Uterus (tissue), 4 donors: ENCODE results near the gene WDR33. TPM values are rescaled to one million over a fixed set of nuclear protein-coding genes. Genes with fewer than 3 reads are reported as not detected.

ENCODE experiments used
- DNase-seq, 2 donors: peaks; one replicate each; pipeline ENCODE4 v3.0.0-alpha.2; 2019 to 2020
- H3K27ac ChIP-seq, 2 donors: fragments of 200-600 bp; sonication (generic); 1 replicate in 1 of 2; 2 replicates in 1 of 2; pipeline ENCODE4 v1.5.1; 2016 to 2018
- H3K27me3 ChIP-seq, 2 donors: fragments of 200-600 bp; sonication (generic); one replicate each; pipeline ENCODE4 v1.5.1; 2018 to 2019; ENCODE audit warnings: control low read depth in 1 of 2
- H3K36me3 ChIP-seq, 2 donors: fragments of 200-600 bp; sonication (generic); one replicate each; pipeline ENCODE4 v1.5.1; 2019; ENCODE audit warnings: control low read depth in 1 of 2
- H3K4me1 ChIP-seq, 2 donors: fragments of 200-600 bp; sonication (generic); one replicate each; pipeline ENCODE4 v1.5.1; 2018 to 2019; ENCODE audit warnings: control low read depth in 1 of 2
- H3K4me3 ChIP-seq, 2 donors: fragments of 200-600 bp; sonication (generic); 1 replicate in 1 of 2; 2 replicates in 1 of 2; pipeline ENCODE4 v1.5.1; 2018 to 2019; ENCODE audit warnings: mild to moderate bottlenecking in 1 of 2
- H3K9me3 ChIP-seq, 2 donors: fragments of 200-600 bp; sonication (generic); one replicate each; pipeline ENCODE4 v1.5.1; 2019; ENCODE audit warnings: control low read depth in 1 of 2
- POLR2A ChIP-seq, 2 donors: fragments of 450-650 bp; IDR thresholded peaks; one replicate each; pipeline ENCODE4 v1.6.1; 2016; ENCODE audit warnings: antibody characterized with exemption in 2 of 2, mild to moderate bottlenecking in 1 of 2, moderate library complexity in 1 of 2
- intact Hi-C: fragments of 100-400 bp; cut with DNase I; formaldehyde crosslinking; loops from one replicate; pipeline ENCODE4 v1.15.1; 2023; ENCODE audit warnings: low total_unique reads
- total RNA-seq, 4 donors: library from RNA; depleted of rRNA in 3 of 4; stranded (reverse); fragments of >200 nt in 3 of 4; gene quantifications; one replicate each; pipeline versions ENCODE4 v1.1.0 to v1.2.4, GENCODE V29; 2014 to 2023
- TF ChIP-seq, protein P1 (sequence below), 4 experiments: fragments of 200-600 bp in 2 of 4; fragments of 450-650 bp in 2 of 4; sonication (generic) in 2 of 4; IDR thresholded peaks; one replicate each; pipeline ENCODE4 v1.5.1; 2016 to 2019; ENCODE audit warnings: antibody characterized with exemption in 4 of 4, mild to moderate bottlenecking in 2 of 4, moderate library complexity in 1 of 4
- donor health status: DM: yes; HTN: yes; CAD: no.

The WDR33 gene
- total RNA-seq, 4 donors from 2014 or later = 27.4 to 98.2 (median 59.7) TPM

DNA sequence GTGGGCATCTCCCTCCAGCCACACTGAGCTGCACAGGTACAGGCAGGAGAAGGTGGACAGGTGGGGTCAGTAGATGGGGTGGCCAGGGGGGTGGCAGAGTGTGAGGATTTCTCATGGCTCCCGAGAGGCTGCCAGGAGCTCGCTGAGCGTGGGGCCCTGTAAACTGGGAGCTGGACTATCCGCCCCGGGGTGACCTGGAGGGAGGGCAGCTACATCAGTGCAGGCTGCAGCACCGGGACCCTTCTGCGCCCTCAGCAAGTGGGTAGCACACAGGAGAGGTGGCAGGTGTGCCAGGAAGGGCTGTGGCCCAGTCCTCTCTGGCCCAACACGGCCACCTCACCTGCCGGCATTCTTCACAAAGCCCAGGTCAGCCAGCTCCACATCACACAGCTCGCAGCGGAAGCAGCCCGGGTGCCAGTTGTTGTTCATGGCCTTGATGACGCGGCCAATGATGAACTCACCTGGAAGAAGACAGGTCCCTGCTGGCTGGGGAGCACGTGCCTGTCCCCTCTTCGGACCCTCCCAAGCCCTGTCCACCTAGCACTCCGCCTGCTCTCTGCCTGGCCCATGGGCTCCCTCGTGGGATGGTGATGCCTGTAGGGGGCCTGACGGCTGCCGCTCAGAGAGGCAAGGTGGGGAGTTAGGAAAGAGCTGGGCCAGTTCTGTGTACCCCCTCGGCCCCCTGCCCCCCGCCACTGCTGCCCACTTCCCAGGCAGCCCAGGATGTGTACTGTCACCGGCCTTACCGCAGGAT lies 156.7 kb downstream of the WDR33 start:
- intact Hi-C loops = no loop called here
- DNase-seq = no peak
- H3K27ac ChIP-seq = peak overlapping the region; percentile 20 to 45
- H3K4me3 ChIP-seq = no peak overlapping the region
- peaks cover 0 to 30% of the 10 kb centered on the region in 2 donors for H3K4me1 ChIP-seq
- no peaks in the 10 kb centered on the region for H3K36me3 ChIP-seq
- no peaks in the 10 kb centered on the region for H3K9me3 ChIP-seq
- H3K27me3 ChIP-seq = no peaks in the 10 kb centered on the region
- TF ChIP-seq POLR2A (IDR thresholded peaks at IDR 0.05) = no peak
- TF ChIP-seq, protein P1, sequence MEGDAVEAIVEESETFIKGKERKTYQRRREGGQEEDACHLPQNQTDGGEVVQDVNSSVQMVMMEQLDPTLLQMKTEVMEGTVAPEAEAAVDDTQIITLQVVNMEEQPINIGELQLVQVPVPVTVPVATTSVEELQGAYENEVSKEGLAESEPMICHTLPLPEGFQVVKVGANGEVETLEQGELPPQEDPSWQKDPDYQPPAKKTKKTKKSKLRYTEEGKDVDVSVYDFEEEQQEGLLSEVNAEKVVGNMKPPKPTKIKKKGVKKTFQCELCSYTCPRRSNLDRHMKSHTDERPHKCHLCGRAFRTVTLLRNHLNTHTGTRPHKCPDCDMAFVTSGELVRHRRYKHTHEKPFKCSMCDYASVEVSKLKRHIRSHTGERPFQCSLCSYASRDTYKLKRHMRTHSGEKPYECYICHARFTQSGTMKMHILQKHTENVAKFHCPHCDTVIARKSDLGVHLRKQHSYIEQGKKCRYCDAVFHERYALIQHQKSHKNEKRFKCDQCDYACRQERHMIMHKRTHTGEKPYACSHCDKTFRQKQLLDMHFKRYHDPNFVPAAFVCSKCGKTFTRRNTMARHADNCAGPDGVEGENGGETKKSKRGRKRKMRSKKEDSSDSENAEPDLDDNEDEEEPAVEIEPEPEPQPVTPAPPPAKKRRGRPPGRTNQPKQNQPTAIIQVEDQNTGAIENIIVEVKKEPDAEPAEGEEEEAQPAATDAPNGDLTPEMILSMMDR (IDR thresholded peaks at IDR 0.05) = no peak

GRCh38 chr2:127653421-127654083 lies 157.4 kb downstream of the WDR33 start:
- Histone ChIP-seq H3K9me3 (no peaks in the 10 kb centered on the region), H3K4me3 (no peak overlapping the region), H3K27me3 (no peaks in the 10 kb centered on the region), H3K36me3 (no peaks in the 10 kb centered on the region), H3K27ac (peak overlapping the region; percentile 20 to 45), H3K4me1 (peaks cover 0 to 32% of the 10 kb centered on the region in 2 donors)
- intact Hi-C loops = no loop called here
- TF ChIP-seq, protein P1 (IDR thresholded peaks at IDR 0.05) = no peak
- no peak for TF ChIP-seq POLR2A (IDR thresholded peaks at IDR 0.05)
- no peak for DNase-seq

- TF ChIP-seq, protein P1 (IDR thresholded peaks at IDR 0.05) = no peak
- TF ChIP-seq POLR2A (IDR thresholded peaks at IDR 0.05) = no peak
- no peak for DNase-seq
- no peaks in the 10 kb centered on the region for H3K9me3 ChIP-seq
- H3K27ac ChIP-seq = peak overlapping the region; percentile 20 to 45
- no peaks in the 10 kb centered on the region for H3K36me3 ChIP-seq
- no peaks in the 10 kb centered on the region for H3K27me3 ChIP-seq
- intact Hi-C loops = no loop called here
- H3K4me1 ChIP-seq = peaks cover 0 to 32% of the 10 kb centered on the region in 2 donors
- H3K4me3 ChIP-seq = no peak overlapping the region
These were observed 158.1 kb downstream of the WDR33 start for GRCh38 chr2:127652786-127653357.

DNA sequence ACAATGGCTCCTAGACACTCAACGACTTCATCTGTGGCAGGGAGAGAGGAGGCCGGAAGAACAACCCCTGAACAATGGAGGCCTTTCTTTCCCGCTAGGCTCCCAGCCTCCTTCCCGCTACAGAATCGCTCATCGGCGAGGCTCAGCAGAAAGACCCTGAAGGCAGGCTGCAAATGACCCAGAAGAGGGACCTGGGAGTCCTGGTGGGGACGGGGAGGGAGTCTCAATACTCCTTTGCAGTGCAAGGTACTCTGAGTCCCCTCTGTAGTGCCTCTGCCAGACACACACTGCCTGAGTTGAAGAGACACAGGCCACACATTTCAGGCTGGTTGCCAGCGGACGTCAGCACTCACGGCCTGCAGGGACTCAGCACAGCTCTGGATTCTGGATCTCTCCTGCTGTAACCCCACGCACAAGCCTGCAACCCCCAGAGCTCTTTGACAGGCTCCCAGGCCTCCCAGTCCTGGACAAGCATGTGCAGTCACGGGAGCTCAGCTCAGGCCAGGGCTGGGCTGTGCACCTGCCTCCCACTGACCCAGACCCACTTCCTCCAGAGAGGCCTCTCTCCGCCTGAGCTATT lies 158.9 kb downstream of the WDR33 start:
- Histone ChIP-seq H3K27me3 (no peaks in the 10 kb centered on the region), H3K4me3 (no peak overlapping the region), H3K9me3 (no peaks in the 10 kb centered on the region), H3K27ac (peak overlapping the region; percentile 20 to 45), H3K4me1 (peaks cover 0 to 31% of the 10 kb centered on the region in 2 donors), H3K36me3 (no peaks in the 10 kb centered on the region)
- DNase-seq = peak; percentile 58 to 66
- no peak for TF ChIP-seq POLR2A (IDR thresholded peaks at IDR 0.05)
- TF ChIP-seq, protein P1 (IDR thresholded peaks at IDR 0.05) = no peak
- intact Hi-C loops = no loop called here
